GM19372 (cell line): ENCODE data around the gene THSD7B.

Source experiments
- ATAC-seq: cut with Tn5 transposase; IDR thresholded peaks from one replicate; pipeline ENCODE4 v1.9.1; 2021; ENCODE audit warnings: mild to moderate bottlenecking, low read depth, moderate library complexity; ENCODE audit not compliant: unreplicated experiment

The THSD7B gene

GRCh38 chr2:137133225-137133624, 367.9 kb downstream of the THSD7B start:
- ATAC-seq, result no peak

- no peak for ATAC-seq
Observed at GRCh38 chr2:137138263-137138662, 372.9 kb downstream of the THSD7B start.

- ATAC-seq, result no peak
Observed at GRCh38 chr2:137151731-137152130, 386.4 kb downstream of the THSD7B start.

DNA sequence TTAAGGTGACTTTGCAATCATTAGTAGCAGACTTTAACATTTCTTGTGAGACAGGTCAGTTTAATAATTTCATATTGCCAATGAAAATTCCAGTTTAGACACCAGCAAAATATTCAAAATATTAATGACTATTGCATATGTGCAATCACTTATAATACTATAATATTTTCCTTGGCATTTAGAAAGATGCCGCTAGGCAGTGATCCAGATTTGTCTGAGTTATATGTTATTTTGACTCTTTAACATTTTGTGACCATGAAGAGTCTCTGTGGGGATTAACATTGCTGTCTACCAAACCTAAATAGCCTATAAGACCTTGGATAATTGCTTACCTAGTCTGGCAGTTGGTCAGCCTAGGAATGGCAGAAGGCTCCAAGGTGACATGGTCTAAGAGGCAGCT, 389.6 kb downstream of the THSD7B start:
- no peak for ATAC-seq

DNA sequence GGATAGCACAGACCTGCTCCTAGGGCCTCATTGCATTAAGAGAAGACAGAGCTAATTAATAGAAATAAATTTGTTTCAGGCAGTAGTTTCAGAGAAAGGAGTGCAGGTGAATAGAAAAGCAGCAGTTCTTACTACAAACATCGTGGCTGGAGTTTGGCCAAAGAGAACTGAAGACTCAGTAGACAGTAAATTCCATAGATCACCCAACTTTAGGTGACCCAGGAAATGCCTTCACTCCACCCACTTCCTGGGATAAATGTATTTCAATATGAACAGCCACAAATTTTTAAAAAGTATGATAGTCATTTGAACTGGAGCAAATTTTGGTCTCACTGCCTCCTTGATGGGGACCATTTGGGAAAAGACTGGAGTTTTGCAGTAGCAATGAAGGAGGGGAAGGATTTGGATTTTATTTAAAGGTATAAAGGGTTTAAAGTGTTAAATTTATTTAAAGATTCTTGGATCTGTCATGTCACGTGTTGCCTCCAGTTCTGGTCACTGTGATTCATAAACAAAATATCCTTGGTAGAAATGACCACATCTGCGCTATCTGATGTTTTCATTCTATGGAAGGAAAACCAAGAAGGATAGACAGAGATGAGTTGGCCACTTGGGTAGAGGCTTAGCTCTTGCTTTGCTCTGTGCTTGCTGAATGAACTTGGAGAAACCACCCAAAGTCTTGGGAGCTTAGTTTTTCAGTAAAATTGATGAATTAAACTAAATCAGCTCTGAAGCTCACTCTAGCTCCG, 390.2 kb downstream of the THSD7B start:
- no peak for ATAC-seq

DNA sequence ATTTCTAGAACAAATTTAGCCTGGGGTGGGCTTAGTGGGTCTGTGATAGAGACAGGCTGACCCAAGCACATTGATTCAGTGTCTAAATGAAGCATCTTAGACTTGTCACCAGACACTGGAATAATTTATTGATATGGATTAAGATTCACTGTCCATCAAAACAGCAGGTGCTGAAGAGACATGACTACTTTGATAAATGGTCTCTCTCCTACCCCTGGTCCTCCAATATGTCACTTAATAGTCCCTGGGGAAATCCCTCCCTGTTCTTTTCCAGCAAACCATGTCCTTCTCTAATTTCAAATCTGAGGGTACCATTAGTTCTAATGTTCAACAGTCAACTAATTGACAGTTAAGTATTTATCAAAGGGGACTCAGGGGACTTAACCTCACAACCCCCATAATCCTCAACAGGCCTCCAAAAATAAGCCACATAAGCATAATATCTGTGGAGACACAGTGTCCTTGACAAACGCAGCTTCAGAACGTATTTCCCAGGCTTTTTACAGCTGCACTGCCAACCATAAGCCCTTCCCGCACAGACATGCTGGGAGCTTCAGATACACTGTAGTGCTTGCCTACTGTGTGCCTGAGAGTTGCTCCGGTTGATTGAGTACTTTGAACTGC, 391.0 kb downstream of the THSD7B start:
- no peak for ATAC-seq

DNA sequence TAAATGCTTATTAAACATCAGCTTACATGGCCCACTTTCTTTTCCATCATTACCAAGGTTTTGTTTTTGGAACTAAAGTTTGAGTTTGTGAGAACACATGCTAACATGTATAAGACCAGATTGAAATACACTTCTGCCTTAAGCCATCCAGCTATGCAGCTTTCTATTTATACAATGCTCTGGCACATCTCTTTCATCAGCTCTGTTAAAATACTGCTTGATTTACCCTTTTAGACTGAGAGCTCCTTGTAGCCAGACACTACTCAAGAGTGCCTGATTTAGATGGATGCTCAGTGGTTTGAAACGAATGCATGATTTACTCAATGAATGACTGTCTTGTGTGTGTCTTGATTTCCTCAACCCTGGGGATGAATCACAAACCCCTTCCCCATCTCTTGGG, 392.5 kb downstream of the THSD7B start:
- no peak for ATAC-seq

DNA sequence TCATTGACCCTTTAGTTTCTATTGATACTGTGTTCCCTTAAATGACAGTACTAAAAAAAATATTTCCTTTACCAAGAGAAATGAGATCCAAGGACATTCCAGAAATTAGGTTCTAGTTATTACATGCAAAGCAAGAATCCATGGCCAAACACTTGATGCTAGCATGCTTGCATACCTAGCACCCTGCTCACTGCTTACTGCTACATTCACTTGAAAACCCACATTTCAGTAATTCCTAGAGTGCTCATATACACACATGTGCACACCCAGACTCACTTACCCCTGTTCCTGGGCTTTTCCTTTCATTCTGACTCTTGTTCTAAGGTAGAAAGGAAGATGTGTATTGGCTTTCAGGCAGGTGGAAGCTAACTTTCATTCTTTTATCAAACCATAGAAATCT, 395.9 kb downstream of the THSD7B start:
- no peak for ATAC-seq

- no peak for ATAC-seq
Observed at GRCh38 chr2:137165968-137166367, 400.6 kb downstream of the THSD7B start.

- ATAC-seq, result no peak
Observed at GRCh38 chr2:137167651-137168050, 402.3 kb downstream of the THSD7B start.

- no peak for ATAC-seq
Observed at GRCh38 chr2:137168552-137168951, 403.2 kb downstream of the THSD7B start.

DNA sequence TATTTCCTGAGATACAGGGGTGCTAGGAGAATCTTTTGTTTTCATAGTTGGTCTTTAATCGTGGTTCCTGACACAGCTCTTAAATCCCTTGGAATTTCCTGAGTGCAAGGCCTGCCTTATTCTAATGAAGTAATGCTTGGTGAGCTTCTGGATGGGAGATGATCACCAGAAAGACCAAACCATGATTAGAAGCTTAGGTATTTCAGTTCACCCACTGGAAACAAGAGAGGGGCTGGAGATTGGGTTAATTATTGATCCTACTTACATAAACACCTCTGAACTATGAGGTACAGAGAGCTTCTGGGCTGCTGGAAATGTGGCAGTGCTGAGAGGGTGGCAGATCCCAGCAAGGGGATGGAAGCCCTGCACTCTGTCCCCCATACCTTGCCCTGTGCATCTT, 406.8 kb downstream of the THSD7B start:
- ATAC-seq, result no peak

- peak; percentile 90 for ATAC-seq
Observed at GRCh38 chr2:137173463-137173862, 408.1 kb downstream of the THSD7B start.

DNA sequence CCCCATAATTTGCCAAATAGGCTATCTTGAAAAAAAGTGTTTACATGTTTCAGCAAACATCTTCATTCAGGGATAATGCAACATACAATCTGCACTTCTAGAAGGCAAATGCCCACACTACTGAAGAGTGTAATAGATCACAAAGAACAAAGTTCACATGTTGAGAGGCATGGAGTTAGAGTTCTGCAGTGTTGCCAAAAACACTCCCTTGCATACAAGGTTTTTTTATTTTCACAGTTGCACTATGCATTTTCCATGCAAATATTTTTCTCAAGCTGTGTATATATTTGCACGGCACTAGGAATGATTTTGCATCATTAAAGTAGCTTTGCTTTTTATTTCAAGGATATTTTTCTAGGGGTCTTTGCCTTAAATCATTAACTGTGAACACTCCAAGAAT, 409.9 kb downstream of the THSD7B start:
- no peak for ATAC-seq

- ATAC-seq, result no peak
Observed at GRCh38 chr2:137178951-137179377, 413.6 kb downstream of the THSD7B start.

DNA sequence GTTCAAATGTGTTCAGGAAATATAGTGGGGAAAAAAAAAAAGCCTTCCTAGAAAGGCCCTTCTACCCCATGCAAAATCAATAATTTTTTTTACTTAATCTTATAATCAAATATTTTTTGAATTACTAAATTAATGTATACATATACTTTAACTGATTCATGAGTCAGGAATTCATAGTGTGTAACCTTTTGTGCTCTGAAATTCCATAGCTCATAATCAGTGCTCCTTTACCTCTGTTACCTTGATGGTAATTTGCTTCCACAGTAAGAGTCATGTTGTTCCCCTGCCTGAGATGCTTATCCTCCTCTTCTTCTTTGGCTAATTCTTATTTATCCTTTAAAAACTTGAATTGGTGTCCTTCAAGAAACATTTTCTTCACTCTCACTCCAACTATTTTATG, 414.2 kb downstream of the THSD7B start:
- no peak for ATAC-seq

- ATAC-seq, result no peak
Observed at GRCh38 chr2:137180012-137180411, 414.7 kb downstream of the THSD7B start.

GRCh38 chr2:137181370-137181769, 416.0 kb downstream of the THSD7B start:
- ATAC-seq, result no peak

DNA sequence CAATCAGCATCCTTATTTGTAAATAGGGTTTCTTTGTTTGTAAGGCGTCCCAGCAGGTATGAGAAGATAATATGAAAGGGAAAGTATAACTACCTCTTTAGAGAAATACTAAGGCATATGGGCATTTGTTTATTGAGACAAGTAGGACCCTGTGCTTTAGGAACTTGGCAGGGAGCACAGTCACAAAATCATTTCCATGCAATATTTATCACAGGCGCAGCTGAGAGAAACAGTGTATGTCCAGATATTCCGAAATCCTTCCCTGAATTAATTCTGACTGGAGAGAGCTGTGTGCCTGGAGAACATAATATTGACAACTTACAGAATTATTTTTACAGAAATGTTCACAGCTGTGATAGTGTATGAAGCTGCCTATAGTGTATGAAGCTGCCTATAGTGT, 416.7 kb downstream of the THSD7B start:
- no peak for ATAC-seq

- ATAC-seq, result no peak
Observed at GRCh38 chr2:137183206-137183898, 418.0 kb downstream of the THSD7B start.

DNA sequence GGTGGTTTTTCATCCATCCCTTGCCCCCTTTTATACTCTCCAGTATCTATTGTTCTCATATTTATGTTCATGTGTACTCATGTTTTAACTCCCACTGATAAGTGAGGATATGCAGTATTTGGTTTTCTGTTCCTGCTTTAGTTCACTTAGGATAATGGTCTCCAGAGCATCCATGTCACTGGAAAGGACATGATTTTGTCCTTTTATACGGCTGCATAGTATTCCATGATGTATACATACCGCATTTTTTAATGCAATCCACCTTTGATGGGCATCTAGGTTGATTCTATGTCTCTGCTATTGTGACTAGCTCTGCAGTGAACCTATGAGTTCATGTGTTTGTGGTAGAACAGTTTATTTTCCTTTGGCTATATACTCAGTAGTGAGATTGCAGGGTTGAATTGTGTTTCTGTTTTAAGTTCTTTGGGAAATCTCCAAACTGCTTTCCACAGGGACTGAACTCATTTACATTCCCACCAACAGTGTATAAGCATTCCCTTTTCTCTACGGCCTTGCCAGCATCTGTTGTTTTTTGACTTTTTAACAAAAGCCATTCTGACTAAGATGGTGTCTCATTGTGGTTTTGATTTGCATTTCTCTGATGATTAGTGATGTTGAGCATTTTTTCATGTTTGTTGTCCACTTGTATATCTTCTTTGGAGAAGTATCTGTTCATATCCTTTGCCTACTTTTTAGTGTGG, 420.2 kb downstream of the THSD7B start:
- no peak for ATAC-seq
